HG03457 (cell line): Measurements from ENCODE around the gene PLEKHA3.
A peak's percentile ranks its signal among the peaks of the same experiment; 100 is the strongest.
"Not testable (repeated sequence)": the region's sequence is repeated elsewhere in the genome, so short reads cannot be mapped to it uniquely, and the experiment has no call there.

ENCODE experiments used
- ATAC-seq: cut with Tn5 transposase; IDR thresholded peaks from one replicate; pipeline ENCODE4 v1.9.1; 2021; ENCODE audit warnings: moderate number of reproducible peaks; ENCODE audit not compliant: unreplicated experiment

PLEKHA3 gene

DNA sequence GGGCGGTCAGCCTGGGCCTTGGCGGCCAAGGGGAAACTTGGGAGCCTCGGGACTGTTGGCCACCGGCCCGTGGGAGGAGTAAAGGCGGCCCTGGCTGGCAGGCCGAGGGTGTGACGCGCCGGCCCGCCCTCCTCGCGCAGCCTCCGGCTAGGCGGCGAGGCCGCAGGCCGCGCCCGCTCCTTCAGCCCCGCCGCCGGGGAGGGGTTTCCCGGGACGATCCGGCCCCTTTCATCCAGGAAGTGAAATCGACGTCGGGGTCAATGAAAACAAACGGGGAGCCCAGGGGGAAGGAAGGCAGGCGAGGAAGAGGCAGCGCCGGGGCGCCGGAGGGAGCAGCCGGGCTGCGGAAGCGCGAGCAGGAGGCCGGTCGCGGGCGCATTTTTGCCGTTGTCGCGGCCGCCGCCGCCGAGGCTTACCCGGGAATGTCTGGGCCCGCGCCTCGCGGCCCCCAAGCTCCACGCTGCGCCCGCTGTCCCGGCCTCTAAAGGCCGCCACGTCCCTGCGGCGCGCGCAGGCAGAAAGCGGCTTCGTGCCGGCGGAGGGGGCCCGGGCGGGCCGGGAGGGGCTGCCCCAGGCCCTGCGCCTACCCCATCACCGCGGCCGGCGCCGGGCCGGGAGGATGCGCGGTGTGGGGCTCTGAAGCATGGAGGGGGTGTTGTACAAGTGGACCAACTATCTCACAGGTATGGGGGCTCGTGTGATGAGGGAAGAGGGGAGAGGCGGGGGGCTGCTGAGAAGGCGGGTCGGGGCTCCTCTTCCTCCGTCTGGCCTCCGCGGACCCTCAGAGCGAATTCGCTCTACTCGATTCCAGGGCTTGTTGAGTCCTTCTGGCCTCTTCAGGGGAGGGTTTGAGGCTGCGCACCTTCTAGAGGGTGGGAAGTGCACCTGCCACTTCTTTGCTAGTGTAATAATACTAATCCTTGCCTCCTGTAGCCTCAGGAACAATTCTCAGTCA, at the start of gene PLEKHA3:
PLEKHA3 (plus strand) TSS at position 231 of the 955 bp plus-strand sequence; CDS start at position 644, 413 bp downstream.
- peak; percentile 67 for ATAC-seq

DNA sequence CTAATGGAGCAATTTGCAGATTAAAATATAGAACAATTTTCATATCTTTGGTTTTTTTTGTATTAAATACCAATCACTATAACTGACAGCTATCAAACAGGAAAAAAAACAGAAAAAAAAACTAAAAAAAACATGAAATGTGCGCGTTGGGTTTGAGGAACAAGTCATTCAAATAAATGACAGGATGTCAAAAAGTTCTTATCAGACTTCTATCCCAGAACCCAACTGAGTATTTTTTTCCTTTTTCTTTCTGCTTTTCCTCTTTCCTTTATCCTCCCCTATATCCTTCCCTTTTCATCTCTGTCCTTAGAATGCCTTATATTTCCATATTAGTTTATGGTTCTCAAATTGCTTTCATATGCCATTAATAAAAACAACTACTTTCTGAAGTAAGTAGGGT, 43.6 kb upstream of the PLEKHA3 start:
- no peak for ATAC-seq

DNA sequence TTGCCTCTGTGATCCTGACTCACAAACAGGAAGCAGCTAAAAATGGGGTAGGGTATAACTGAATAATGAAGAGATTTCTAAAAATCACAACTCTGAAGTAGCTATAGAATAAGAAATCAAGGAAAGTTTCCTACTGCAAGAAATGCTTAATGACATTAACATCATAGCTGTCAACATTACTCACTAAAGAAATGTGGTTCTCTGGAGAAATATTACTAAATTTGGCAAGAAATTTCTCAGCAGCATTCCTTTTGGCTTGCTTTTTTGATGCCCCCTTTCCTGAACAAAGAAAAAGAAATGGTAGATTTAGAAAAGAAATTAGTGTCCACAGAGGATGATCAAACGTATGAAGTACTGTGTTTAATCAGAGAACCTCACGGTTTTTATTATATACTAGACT, 38.8 kb upstream of the PLEKHA3 start:
- no peak for ATAC-seq

DNA sequence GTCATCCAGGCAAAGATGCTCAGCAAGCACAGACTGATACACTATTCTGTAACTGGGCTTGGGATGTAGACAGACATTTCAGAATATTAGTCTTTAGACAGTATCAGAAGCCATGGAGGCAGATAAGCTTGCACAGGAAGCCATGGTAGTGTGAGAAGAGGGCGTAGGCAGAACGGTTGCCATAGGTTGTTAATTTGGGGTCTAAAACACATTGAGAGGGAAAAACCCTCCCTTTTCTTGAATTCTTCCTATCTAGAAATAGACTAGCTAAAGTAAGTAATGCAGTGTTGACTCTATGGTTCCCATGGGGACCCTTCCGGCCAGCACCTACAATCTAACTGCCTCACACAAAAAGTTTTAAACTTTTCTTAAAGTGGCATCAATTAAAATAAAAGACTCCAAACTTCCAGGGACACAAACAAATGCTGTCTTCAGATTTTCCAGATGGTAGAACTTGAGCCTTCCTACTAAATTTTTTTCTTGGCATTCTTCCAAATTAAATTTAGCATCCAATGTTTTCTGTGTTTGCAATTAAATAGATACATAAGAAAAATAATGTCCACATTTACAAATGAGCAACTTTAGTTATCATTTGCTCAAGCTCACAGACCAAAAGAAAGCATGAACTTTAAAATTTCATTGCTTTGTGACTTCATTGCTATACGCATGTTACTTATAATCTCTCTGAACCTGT, 31.1 kb upstream of the PLEKHA3 start:
- ATAC-seq: no peak

DNA sequence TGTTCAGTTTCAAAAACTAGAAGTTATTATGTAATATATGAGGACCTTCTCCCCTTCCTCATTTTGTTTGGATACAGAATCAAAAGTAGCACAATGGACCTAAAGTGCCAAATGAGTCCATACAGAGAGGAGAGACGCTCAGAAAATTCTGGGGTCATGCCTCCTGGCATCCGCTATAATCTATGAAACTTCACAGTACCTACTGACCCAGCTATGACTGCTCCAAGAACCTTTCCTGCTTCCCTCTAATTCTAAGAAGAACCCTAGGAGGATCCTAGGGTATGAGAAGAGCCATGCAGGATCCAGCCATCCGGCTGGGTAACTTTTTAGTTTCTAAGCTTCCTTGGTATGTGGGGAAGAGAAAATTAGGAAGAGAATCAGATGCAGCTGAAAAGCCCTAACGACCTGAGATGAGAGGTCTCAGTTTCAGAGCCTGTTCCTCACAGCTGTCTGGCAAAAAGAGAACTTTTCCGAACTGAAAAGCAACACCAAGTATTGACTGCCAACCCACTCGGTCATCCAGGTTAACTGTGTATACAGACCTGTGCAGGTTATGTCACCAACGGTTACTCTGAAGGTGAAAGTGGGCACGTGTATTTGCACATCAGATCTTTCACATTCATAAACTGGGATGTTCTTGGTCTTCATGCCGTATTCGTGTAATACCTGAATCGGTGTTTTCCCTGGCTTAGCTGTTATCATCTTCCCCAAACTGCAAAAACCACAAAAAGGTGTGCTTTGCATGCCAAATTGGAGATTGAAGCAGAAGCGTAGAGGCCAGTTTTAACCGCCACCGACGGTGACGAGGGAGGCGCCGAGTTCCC, 30.3 kb upstream of the PLEKHA3 start:
- no peak for ATAC-seq

DNA sequence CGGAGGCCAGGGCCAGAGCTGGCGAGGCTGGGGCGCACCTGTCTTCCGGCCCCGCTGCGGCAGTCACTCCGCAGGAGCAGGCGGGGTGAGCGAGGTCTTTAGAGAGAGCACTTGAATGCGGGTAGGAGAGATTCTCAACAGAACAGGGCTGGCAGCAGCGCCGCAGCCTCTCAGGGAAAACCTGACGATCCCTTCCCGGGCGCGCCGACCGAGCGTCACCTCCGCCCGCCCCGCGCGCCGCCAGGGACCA, 29.8 kb upstream of the PLEKHA3 start:
- ATAC-seq: peak; percentile 38

DNA sequence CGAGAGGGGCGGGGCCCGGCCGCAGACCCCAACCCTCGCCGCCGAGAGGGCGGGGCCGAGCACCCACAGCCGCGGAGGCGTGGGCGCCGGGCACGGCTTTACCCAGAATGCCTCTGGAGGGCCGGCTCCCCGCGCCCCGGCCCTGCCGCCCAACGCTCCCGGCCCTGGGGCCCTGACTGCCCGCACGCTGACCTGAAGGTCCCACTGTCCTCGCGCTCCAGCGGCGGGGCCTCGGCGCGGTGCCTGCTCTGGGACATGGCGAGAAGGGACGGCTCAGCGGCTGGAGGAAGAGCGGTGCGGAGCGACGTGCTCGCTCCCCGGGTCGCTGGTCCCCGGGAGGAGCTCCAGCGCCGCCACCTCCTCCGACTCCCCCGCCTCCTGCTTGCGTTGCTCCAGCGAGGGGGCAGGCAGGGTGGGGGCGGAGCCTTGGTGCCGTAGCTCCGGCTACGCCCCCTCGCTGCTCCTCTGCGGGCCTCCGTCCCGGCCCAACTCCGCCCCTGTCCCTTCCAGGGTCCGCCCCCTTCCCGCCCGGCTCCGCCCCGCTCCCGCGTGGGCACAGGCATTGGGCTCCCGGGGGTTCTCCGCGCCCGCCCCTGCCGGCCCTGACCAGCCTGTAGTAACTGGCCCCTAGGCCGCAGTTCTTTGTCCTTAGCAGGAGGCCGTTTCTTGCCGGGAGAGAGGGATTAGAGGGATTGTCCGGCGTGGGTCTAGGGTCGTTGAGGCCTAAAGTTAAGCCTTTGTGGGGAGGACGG, 29.3 kb upstream of the PLEKHA3 start, which contains the start of the genes PJVK and PRKRA:
PJVK (plus strand) TSS at position 605 of the 752 bp plus-strand sequence. CDS start 2,032 bp downstream, outside the sequence.
PRKRA (minus strand) TSS at position 402 of the 752 bp plus-strand sequence; CDS start at position 257, 145 bp downstream.
- ATAC-seq: peak; percentile 81

DNA sequence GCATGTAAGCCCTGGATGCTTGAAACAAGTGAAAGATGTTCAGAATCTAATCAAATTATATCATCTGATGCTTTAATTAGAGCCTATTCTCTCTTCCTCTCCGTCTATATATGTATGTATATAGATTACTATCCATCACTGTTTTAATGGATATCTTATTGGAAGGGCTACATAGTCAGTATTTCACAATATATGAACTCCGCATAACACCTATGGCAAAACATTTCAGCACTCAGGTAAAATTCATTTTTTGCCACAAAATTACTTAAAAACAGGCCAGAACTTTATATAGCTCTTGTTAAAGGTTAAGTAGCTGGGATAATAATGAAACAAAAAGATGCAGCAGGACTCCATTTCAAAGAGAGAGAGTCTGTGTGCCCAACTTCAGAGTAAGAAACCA, 27.9 kb upstream of the PLEKHA3 start:
- no peak for ATAC-seq

DNA sequence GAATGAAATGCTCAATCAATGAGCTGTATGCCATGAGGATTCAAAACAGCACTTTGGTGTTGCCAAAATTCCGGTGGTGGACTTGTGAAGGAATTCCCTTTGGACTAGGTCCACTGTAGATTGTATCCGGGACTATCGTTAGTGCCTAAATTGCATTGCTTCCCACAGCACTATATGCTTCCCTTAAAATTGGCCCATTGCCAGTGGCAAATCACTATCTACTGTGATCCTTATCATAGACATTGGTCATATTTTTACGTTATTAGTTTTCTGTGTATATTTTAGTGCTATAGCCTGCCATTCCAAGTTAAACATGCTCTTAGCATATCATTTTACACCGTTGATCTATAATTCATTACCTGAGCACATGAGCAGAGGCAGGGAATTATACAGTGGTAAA, 27.4 kb upstream of the PLEKHA3 start:
- no peak for ATAC-seq

DNA sequence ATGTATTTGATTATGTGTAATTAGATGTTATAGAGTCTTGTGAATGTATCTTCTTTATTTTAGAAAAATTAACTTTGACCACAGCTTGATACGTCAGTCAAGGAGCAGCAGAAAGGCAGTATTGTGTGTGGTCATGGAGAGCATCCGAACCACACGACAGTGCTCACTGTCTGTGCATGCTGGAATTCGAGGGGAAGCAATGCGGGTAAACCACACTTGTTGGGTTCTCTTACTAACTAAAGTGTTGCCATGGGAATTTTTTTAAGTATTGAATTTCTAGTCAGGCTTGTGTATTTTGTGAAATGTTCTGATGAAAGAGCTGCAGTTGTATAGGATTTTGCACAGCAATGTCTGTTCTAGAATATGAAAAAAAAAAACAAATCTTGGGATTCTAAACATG, 24.3 kb upstream of the PLEKHA3 start:
- ATAC-seq: no peak

DNA sequence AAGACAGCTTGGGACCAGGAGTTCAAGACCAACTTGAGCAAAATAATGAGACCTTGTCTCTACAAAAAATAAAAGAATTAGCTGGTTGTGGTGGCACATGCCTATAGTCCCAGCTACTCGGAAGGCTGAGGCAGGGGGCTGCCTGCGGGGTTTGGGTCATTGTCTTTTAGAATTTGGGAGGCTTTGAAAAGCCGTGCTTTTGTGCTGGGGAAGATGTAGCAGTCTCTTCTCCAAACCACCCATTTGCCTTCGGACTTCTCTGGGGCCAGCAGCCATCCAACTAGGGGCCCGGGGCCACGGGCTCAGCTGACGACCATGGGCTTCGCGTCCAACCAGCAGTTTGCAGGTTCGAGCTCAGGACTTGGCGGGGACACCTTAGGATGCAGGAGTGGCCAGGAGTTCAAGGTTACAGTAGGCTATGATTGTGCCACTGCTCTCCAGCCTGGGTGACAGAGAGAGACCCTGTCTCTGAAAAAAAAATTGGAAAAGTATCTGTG, 22.8 kb upstream of the PLEKHA3 start:
- ATAC-seq: no peak

DNA sequence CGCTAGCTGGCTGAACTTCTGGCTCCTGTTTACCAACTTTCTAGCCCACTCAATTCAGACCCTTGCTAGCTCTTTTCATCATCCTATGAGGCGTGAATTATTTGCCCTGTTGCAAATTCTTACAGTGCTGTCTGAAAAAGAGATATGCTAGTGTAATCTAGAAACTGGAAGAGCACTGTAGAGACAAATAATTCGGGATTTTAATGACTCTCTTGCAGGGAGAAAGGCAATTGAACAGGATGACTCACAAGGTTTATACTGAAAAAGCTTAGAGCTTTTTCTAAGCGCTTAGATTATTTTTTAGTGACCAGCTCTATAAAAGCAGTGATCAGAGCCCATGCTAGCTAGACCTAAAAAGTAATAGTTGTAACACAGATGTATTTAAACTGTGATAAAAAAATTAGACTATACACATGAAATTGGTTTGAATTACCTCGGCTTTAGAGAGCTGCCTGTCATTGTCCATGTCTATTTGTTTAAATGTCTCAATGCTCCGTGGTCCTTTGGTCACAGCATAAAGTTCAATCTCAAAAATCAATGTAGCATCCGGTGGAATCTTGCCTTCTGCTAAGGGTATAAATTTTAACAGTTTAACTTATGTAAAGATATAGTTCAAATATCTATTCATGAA, 10.9 kb upstream of the PLEKHA3 start:
- ATAC-seq: no peak

DNA sequence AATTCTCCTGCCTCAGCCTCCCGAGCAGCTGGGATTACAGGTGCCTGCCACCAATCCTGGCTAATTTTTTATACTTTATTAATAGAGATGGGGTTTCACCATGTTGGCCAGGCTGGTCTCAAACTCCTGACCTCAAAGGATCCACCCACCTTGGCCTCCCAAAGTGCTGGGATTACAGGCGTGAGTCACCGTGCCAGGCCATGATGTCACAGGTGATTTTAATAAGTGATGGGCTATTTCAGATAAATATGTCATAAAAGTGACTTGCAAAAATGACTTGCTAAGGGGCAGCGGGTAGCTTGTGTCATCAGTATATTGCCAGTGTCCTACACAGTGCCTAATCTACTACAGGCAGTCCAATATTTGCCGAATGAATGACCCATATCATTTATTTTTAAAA, 8.9 kb upstream of the PLEKHA3 start:
- not testable (repeated sequence) for ATAC-seq

DNA sequence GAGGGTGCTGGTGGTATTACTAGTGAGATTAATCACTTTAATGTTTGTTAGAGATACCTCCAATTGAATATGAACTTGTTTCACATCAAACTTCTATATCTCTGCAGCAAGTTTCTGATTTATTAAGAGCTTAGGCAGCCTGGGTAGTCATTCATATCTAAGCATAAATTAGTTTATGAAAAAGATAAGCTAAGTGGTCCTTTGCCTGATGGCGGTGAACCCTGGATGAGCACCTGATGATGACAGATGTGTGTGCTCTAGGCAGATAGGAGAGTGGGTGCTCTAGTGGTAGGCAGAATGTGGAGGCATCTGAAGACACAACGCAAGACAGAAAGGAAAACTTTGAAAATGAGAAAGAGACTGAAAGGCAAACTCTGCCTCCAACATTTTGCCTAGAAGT, 6.9 kb upstream of the PLEKHA3 start:
- ATAC-seq: no peak

DNA sequence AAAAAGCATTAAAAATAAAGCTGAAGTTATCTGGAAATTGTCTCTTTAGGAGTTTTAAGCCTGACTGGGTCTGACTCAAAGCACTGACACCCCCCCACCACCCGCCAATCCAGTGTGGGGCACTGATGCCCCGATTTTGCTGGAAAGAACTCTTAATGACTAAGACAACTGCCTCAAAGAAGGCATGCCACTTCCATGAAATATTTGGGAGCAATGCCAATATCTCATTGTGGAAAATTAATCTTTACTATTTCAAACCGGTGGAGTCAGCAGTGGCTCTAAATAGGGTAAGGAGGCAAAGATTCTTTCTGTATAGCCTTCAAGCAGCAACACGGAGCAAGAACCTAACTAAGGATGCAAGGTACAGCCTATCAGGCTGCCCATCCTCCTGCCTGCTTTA, 6.3 kb upstream of the PLEKHA3 start:
- no peak for ATAC-seq

DNA sequence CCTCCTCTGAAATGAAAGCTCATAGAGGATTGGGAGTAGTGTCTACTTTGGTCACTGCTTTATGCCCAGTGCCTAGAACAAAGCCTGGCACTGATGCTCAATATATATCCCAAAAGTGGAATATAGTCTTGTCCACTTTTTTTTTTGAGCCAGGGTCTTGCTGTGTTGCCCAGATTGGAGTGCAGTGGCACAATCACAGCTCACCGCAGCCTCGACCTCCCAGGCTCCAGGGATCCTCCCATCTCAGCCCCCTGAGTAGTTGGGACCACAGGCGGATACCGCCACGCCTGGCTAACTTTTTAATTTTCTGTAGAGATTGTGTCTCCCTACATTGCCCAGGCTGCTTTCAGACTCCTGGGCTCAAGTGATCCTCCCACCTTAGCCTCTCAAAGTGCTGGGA, 5.7 kb upstream of the PLEKHA3 start:
- no peak for ATAC-seq

DNA sequence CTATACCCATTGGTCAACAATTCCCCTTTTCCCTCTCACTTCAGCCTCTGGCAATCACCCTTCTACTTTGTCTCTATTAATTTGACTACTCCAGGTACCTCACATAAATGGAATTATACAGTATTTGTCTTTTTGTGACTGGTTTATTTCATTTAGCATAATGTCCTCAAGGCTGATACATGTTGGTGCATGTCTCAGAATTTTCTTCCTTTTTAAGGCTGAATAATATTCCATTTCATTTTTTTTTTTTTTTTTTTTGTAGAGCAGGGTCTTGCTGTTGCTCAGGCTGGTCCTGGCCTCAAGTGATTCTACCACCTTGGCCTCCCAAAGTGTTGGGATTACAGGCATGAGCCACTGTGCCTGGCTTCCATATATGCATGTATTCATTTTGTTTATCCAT, 3.8 kb upstream of the PLEKHA3 start:
- ATAC-seq: no peak

DNA sequence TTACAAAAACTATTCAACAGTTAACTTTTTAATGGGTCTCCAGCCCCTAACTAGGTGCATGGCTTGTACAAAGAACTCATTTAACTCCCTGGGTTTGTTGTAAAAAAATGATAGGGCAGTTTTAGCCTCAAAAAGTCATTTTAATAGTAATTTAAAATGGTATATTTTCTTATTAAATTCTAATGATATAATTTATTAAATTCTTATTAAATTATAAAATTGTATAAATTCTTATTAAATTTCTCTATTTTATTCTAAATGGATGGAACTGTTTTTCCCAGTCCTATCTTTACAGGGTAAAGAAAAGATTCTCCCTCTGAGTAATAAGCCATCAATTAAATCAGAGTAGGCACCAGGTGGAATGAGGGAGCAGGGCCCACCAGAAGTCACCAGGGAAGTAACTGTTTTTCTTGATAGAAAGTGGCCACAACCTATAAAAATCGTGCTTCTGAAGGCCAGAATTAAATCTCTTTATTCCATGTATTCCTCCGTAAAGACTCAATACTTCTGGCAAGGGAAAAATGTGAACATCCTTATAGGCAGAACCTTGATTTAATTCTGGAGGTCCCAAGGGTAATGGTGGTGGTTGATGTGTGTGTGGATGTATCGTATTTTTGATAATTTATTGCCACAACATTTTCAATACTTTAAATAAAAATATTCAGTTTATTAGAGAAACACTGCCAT, 2.7 kb upstream of the PLEKHA3 start:
- ATAC-seq: no peak

DNA sequence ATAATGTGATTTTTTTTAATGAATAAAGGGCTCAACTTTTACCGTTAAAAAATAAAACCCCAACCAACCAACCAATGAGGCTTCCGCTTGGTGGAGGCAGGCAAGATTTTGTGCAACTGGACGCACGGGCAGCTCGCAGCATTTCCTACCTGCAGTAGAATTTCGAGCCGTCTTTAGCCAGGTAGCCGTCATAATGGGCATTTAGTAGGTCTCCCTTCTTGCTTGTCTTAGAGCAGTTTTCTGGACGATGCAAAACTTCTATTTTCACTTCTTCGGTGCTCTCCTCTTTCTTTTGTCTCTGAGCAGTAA, 2.2 kb upstream of the PLEKHA3 start:
- no peak for ATAC-seq
